GM18498 (cell line): Measurements from ENCODE around the gene FOXD1.
"Not testable (repeated sequence)": the region's sequence is repeated elsewhere in the genome, so short reads cannot be mapped to it uniquely, and the experiment has no call there.

Source experiments
- ATAC-seq: cut with Tn5 transposase; IDR thresholded peaks from one replicate; pipeline ENCODE4 v1.9.1; 2021; ENCODE audit warnings: mild to moderate bottlenecking, moderate library complexity; ENCODE audit not compliant: unreplicated experiment

Gene FOXD1

GRCh38 chr5:73419117-73419464, 29.5 kb downstream of the FOXD1 start:
- ATAC-seq, result no peak

- no peak for ATAC-seq
These were observed 30.3 kb downstream of the FOXD1 start for GRCh38 chr5:73418244-73418691.

GRCh38 chr5:73417303-73418034, 31.1 kb downstream of the FOXD1 start:
- no peak for ATAC-seq

- ATAC-seq, result no peak
These were observed 33.0 kb downstream of the FOXD1 start for GRCh38 chr5:73415617-73416016.

GRCh38 chr5:73415171-73415570, 33.4 kb downstream of the FOXD1 start:
- no peak for ATAC-seq

- no peak for ATAC-seq
These were observed 36.0 kb downstream of the FOXD1 start for GRCh38 chr5:73412597-73412988.

GRCh38 chr5:73411936-73412596, 36.5 kb downstream of the FOXD1 start:
- ATAC-seq, result no peak

- ATAC-seq, result not testable (repeated sequence)
These were observed 38.6 kb downstream of the FOXD1 start for GRCh38 chr5:73409927-73410326.

- ATAC-seq, result no peak
These were observed 42.9 kb downstream of the FOXD1 start for GRCh38 chr5:73405691-73406090.

- no peak for ATAC-seq
These were observed 48.8 kb downstream of the FOXD1 start for GRCh38 chr5:73399775-73400174.
